Esophagus squamous epithelium (tissue), 5 donors: ENCODE results near the gene NEMP2. TPM values are rescaled to one million over a fixed set of nuclear protein-coding genes. Genes with fewer than 3 reads are reported as not detected.
A peak's percentile ranks its signal among the peaks of the same experiment; 100 is the strongest.

ENCODE experiments used
- DNase-seq: peaks from one replicate; lab custom pipeline; 2025; lab: John Stamatoyannopoulos, UW
- H3K27ac ChIP-seq, 4 donors: fragments of 200-600 bp; sonication (generic); one replicate each; pipeline ENCODE4 v1.5.1; 2016 to 2019; ENCODE audit warnings: mild to moderate bottlenecking in 1 of 4
- H3K27me3 ChIP-seq, 4 donors: fragments of 200-600 bp; sonication (generic); 1 replicate in 3 of 4; 2 replicates in 1 of 4; pipeline versions ENCODE4 v1.5.1 to v1.6.0; 2017 to 2021; ENCODE audit warnings: antibody characterized with exemption in 1 of 4
- H3K36me3 ChIP-seq, 3 donors: fragments of 200-600 bp; sonication (generic); one replicate each; pipeline ENCODE4 v1.5.1; 2016 to 2019
- H3K4me1 ChIP-seq, 3 donors: fragments of 200-600 bp; sonication (generic); one replicate each; pipeline ENCODE4 v1.5.1; 2017 to 2019
- H3K4me3 ChIP-seq, 4 donors: fragments of 200-600 bp; sonication (generic); 1 replicate in 3 of 4; 2 replicates in 1 of 4; pipeline ENCODE4 v1.5.1; 2016 to 2019; ENCODE audit warnings: mild to moderate bottlenecking in 2 of 4, moderate library complexity in 1 of 4
- H3K9me3 ChIP-seq, 3 donors: fragments of 200-600 bp; sonication (generic); one replicate each; pipeline ENCODE4 v1.5.1; 2016 to 2019
- CTCF ChIP-seq, 6 experiments: fragments of 450-650 bp in 4 of 6; fragments of 200-600 bp in 2 of 6; sonication (generic) in 2 of 6; IDR thresholded peaks; one replicate each; pipeline ENCODE4 v1.5.1; 2016 to 2019; ENCODE audit warnings: antibody characterized with exemption in 6 of 6, mild to moderate bottlenecking in 4 of 6, moderate library complexity in 4 of 6
- POLR2A ChIP-seq, 4 donors: fragments of 450-650 bp; IDR thresholded peaks; one replicate each; pipeline ENCODE4 v1.6.1; 2017; ENCODE audit warnings: antibody characterized with exemption in 4 of 4, mild to moderate bottlenecking in 4 of 4, moderate library complexity in 3 of 4
- WGBS, 2 donors: methylation state at CpG; one replicate each; pipeline ENCODE4 v1.1.5; 2018; 5-methylcytosine and 5-hydroxymethylcytosine counted together
- intact Hi-C: fragments of 100-400 bp; cut with DNase I; formaldehyde crosslinking; loops from one replicate; pipeline ENCODE4 v1.15.0; 2022
- total RNA-seq, 4 donors: library from RNA; depleted of rRNA; stranded (reverse); fragments of >200 nt; gene quantifications; one replicate each; pipeline ENCODE4 v1.1.0, GENCODE V29; 2016
- donor health status: DM: yes; HTN: yes; CAD: no.

NEMP2 gene
- total RNA-seq, 4 donors from 2014 or later = 1.0 to 2.7 (median 2.0) TPM

- no peaks in the 10 kb centered on the region for H3K9me3 ChIP-seq
- no peak for DNase-seq
- peaks cover 0 to 5% (median 0%) of the 10 kb centered on the region in 3 donors for H3K4me1 ChIP-seq
- no peak overlapping the region for H3K4me3 ChIP-seq
- no peaks in the 10 kb centered on the region for H3K36me3 ChIP-seq
- H3K27ac ChIP-seq = no peak overlapping the region
- intact Hi-C loops = no loop called here
- H3K27me3 ChIP-seq = no peaks in the 10 kb centered on the region
- TF ChIP-seq CTCF (IDR thresholded peaks at IDR 0.05) (no peak), POLR2A (IDR thresholded peaks at IDR 0.05) (no peak)
Observed at GRCh38 chr2:190547886-190548285, 13.4 kb upstream of the NEMP2 start.

- no peak for TF ChIP-seq CTCF (IDR thresholded peaks at IDR 0.05)
- no peak for TF ChIP-seq POLR2A (IDR thresholded peaks at IDR 0.05)
- Histone ChIP-seq H3K9me3 (peaks cover 0 to 6% (median 0%) of the 10 kb centered on the region in 3 donors), H3K27ac (no peak overlapping the region), H3K36me3 (no peaks in the 10 kb centered on the region), H3K4me3 (no peak overlapping the region), H3K4me1 (peaks cover 0 to 5% (median 0%) of the 10 kb centered on the region in 3 donors), H3K27me3 (no peaks in the 10 kb centered on the region)
- intact Hi-C loops = no loop called here
- DNase-seq = no peak
- 83 to 94% methylated on average over 3 of the region's 3 CpGs for WGBS, 2 donors
Observed at GRCh38 chr2:190546734-190547133, 12.2 kb upstream of the NEMP2 start.

- TF ChIP-seq CTCF (IDR thresholded peaks at IDR 0.05) = no peak
- no peak for TF ChIP-seq POLR2A (IDR thresholded peaks at IDR 0.05)
- no peak for DNase-seq
- 64 to 69% methylated on average over 5 of the region's 5 CpGs for WGBS, 2 donors
- H3K27me3 ChIP-seq = no peaks in the 10 kb centered on the region
- intact Hi-C loops = no loop called here
- peak overlapping the region in 2 of 4 donors; percentile 23 for H3K27ac ChIP-seq
- H3K4me1 ChIP-seq = peaks cover 0 to 5% (median 0%) of the 10 kb centered on the region in 3 donors
- H3K9me3 ChIP-seq = peaks cover 0 to 12% (median 0%) of the 10 kb centered on the region in 3 donors
- H3K36me3 ChIP-seq = no peaks in the 10 kb centered on the region
- peak overlapping the region in 2 of 4 donors; percentile 3 to 44 for H3K4me3 ChIP-seq
Observed at GRCh38 chr2:190545555-190546385, 11.2 kb upstream of the NEMP2 start.

- DNase-seq = no peak
- TF ChIP-seq POLR2A (IDR thresholded peaks at IDR 0.05) (no peak), CTCF (IDR thresholded peaks at IDR 0.05) (no peak)
- Histone ChIP-seq H3K36me3 (no peaks in the 10 kb centered on the region), H3K4me3 (peak overlapping the region in 2 of 4 donors; percentile 3 to 44), H3K27me3 (no peaks in the 10 kb centered on the region), H3K9me3 (peaks cover 0 to 19% (median 4%) of the 10 kb centered on the region in 3 donors), H3K27ac (peak overlapping the region in 2 of 4 donors; percentile 23), H3K4me1 (peaks cover 0 to 5% (median 0%) of the 10 kb centered on the region in 3 donors)
- WGBS, 2 donors = 55 to 61% methylated on average over 3 of the region's 3 CpGs
- intact Hi-C loops = no loop called here
Observed at GRCh38 chr2:190545093-190545492, 10.6 kb upstream of the NEMP2 start.

GRCh38 chr2:190540048-190540447 is 5.5 kb upstream of the NEMP2 start:
- H3K4me3 ChIP-seq = no peak overlapping the region
- TF ChIP-seq CTCF (IDR thresholded peaks at IDR 0.05) = no peak
- TF ChIP-seq POLR2A (IDR thresholded peaks at IDR 0.05) = no peak
- 83 to 94% methylated on average over 6 of the region's 6 CpGs for WGBS, 2 donors
- peaks cover 0 to 46% (median 12%) of the 10 kb centered on the region in 3 donors for H3K9me3 ChIP-seq
- no peak for DNase-seq
- H3K27ac ChIP-seq = no peak overlapping the region
- intact Hi-C loops = no loop called here
- no peaks in the 10 kb centered on the region for H3K27me3 ChIP-seq
- H3K36me3 ChIP-seq = no peaks in the 10 kb centered on the region
- H3K4me1 ChIP-seq = peaks cover 0 to 16% (median 0%) of the 10 kb centered on the region in 3 donors
